HepG2 (cell line): ENCODE measurements around the gene SNRNP48. TPM values are rescaled to one million over a fixed set of nuclear protein-coding genes. Genes with fewer than 3 reads are reported as not detected.
A peak's percentile ranks its signal among the peaks of the same experiment; 100 is the strongest.

Experiments used
- ELF1 ChIP-seq: sonication (generic); formaldehyde crosslinking; IDR thresholded peaks from 2 replicates; pipeline ENCODE4 v1.4.0; 2020; ENCODE audit warnings: missing genetic modification reagents
- GZF1 ChIP-seq: sonication (generic); formaldehyde crosslinking; IDR thresholded peaks from 2 replicates; pipeline ENCODE4 v1.5.1; 2020; ENCODE audit warnings: mild to moderate bottlenecking, missing genetic modification reagents
- HIC2 ChIP-seq: sonication (generic); formaldehyde crosslinking; IDR thresholded peaks from 2 replicates; pipeline ENCODE4 v1.9.0; 2022; ENCODE audit warnings: low read depth, missing genetic modification reagents
- HMGA1 ChIP-seq: sonication (generic); formaldehyde crosslinking; conservative IDR thresholded peaks from 2 replicates; pipeline ENCODE4 v1.4.0; 2020; ENCODE audit warnings: missing genetic modification reagents
- KLF12 ChIP-seq: sonication (generic); formaldehyde crosslinking; IDR thresholded peaks from 2 replicates; pipeline ENCODE4 v1.4.0; 2020; ENCODE audit warnings: missing genetic modification reagents, borderline replicate concordance
- MAFK ChIP-seq, 2 experiments: IDR thresholded peaks in 1 of 2; conservative IDR thresholded peaks in 1 of 2; 2 replicates each; pipeline ENCODE4 v1.6.1; 2011; ENCODE audit warnings: improper control_type of control experiment in 2 of 2, low read length in 2 of 2
- MBNL3 ChIP-seq: fragments of 250-450 bp; sonication (Bioruptor Pico); conservative IDR thresholded peaks from 2 replicates; pipeline ENCODE4 v1.8.0; 2022; ENCODE audit warnings: mild to moderate bottlenecking, inconsistent platforms
- PPARG ChIP-seq: conservative IDR thresholded peaks from 2 replicates; pipeline ENCODE4 v1.6.1; 2016; ENCODE audit warnings: missing biosample characterization, missing genetic modification reagents
- RFXAP ChIP-seq: sonication (generic); formaldehyde crosslinking; IDR thresholded peaks from 2 replicates; pipeline ENCODE4 v1.4.0; 2020; ENCODE audit warnings: missing genetic modification reagents, borderline replicate concordance
- STAT6 ChIP-seq: sonication (generic); formaldehyde crosslinking; IDR thresholded peaks from 2 replicates; pipeline ENCODE4 v1.4.0; 2020; ENCODE audit warnings: missing genetic modification reagents, mild to moderate bottlenecking, borderline replicate concordance
- TBX3 ChIP-seq: fragments of 450-650 bp; IDR thresholded peaks from 2 replicates; pipeline ENCODE4 v1.6.1; 2017; ENCODE audit warnings: antibody characterized with exemption, mild to moderate bottlenecking, inconsistent platforms, borderline replicate concordance
- ZC3H13 ChIP-seq: sonication (generic); formaldehyde crosslinking; IDR thresholded peaks from 2 replicates; pipeline ENCODE4 v1.8.1; 2023; ENCODE audit warnings: mild to moderate bottlenecking, missing genetic modification reagents, moderate library complexity
- ZHX2 ChIP-seq, 2 experiments: sonication (generic) in 1 of 2; formaldehyde crosslinking in 1 of 2; IDR thresholded peaks; 2 replicates each; pipeline versions ENCODE4 v1.6.1 to v1.9.0; 2014 to 2022; ENCODE audit warnings: antibody characterized with exemption in 1 of 2, borderline replicate concordance in 1 of 2, inconsistent platforms in 1 of 2, low read depth in 1 of 2, missing genetic modification reagents in 1 of 2
- ZMYM3 ChIP-seq: sonication (generic); formaldehyde crosslinking; IDR thresholded peaks from 2 replicates; pipeline ENCODE4 v1.5.1; 2020; ENCODE audit warnings: mild to moderate bottlenecking, missing genetic modification reagents
- ZMYM4 ChIP-seq: sonication (generic); formaldehyde crosslinking; IDR thresholded peaks from 2 replicates; pipeline ENCODE4 v1.8.1; 2023; ENCODE audit warnings: mild to moderate bottlenecking, missing genetic modification reagents
- ZNF367 ChIP-seq: sonication (generic); formaldehyde crosslinking; IDR thresholded peaks from 2 replicates; pipeline ENCODE4 v1.4.0; 2020; ENCODE audit warnings: missing genetic modification reagents, borderline replicate concordance
- ZNF430 ChIP-seq: sonication (generic); formaldehyde crosslinking; IDR thresholded peaks from 2 replicates; pipeline ENCODE4 v1.9.0; 2021; ENCODE audit warnings: mild to moderate bottlenecking, missing genetic modification reagents
- polyA plus RNA-seq, 8 experiments: library from polyadenylated mRNA; depleted of rRNA in 3 of 8; stranded (reverse) in 7 of 8; unstranded in 1 of 8; fragments of >200 nt; fragmentation: Illumina TruSeq in 4 of 8; extraction: Trizol in 4 of 8; gene quantifications; 2 replicates each; pipeline versions ENCODE4 v1.2.1 to v1.2.3, GENCODE V29; 2011 to 2016; ENCODE audit warnings: low read depth in 4 of 8, missing spikeins in 1 of 8, mixed read lengths in 1 of 8; ENCODE audit not compliant: insufficient read depth in 1 of 8
- total RNA-seq, 5 experiments: library from RNA; depleted of rRNA; stranded (reverse); fragments of >200 nt; fragmentation: Illumina TruSeq; extraction: Trizol; gene quantifications; 2 replicates each; pipeline ENCODE4 v1.2.3, GENCODE V29; 2016; ENCODE audit warnings: low read depth in 1 of 5

The SNRNP48 gene
- total and polyA plus RNA-seq, 2 of the 13 experiments (the other 11 are each of a cell fraction or from before 2014, with no cell fraction given), result 17.5 to 47.5 TPM

GRCh38 chr6:7561153-7561964, 28.6 kb upstream of the SNRNP48 start (continued):
- peak; percentile 79 for TF ChIP-seq ZHX2 (IDR thresholded peaks at IDR 0.05; ENCODE audit: low read depth)
- no peak for TF ChIP-seq ZHX2 (CRISPR knock-in tag; IDR thresholded peaks at IDR 0.05; ENCODE audit: borderline replicate concordance)
- peak; percentile 93 for TF ChIP-seq ZMYM4
- TF ChIP-seq ZNF367 (CRISPR knock-in tag), result peak; percentile 95; the same call in 1 of the 2 replicates
- no peak for TF ChIP-seq HMGA1 (CRISPR knock-in tag)
- no peak for TF ChIP-seq HIC2
- TF ChIP-seq KLF12 (CRISPR knock-in tag), result peak; percentile 73; the same call in 1 of the 2 replicates
- 0 out of 2 replicates have a peak, but pooled peaks have one; percentile 72 for TF ChIP-seq GZF1
- TF ChIP-seq ZNF430 (CRISPR knock-in tag), result peak; percentile 89; the same call in 1 of the 2 replicates
- peak; percentile 84; the same call in 1 of the 2 replicates for TF ChIP-seq PPARG
- peak; percentile 94 for TF ChIP-seq ZC3H13 (CRISPR knock-in tag)
- TF ChIP-seq MBNL3 (CRISPR knock-in tag), result no peak
- TF ChIP-seq TBX3, result peak; percentile 82; the same call in 1 of the 2 replicates
- peak; percentile 95 for TF ChIP-seq RFXAP (CRISPR knock-in tag)
- no peak for TF ChIP-seq MAFK (conservative IDR thresholded peaks at IDR 0.05 in 1 of 2, IDR thresholded peaks at IDR 0.05 in 1 of 2; ENCODE audit: low read length in 2 of 2)
- peak; percentile 93 for TF ChIP-seq STAT6
- peak; percentile 92 for TF ChIP-seq ZMYM3 (CRISPR knock-in tag)
- peak; percentile 39; the same call in 1 of the 2 replicates for TF ChIP-seq ELF1 (CRISPR knock-in tag)
